Measurements from ENCODE around the gene RNF183. TPM values are rescaled to one million over a fixed set of nuclear protein-coding genes. Genes with fewer than 3 reads are reported as not detected.

Gene RNF183
- total RNA-seq, 4 donors from 2014 or later, result not detected

GRCh38 chr9:113322671-113323070 is 19.5 kb upstream of the RNF183 start:
- intact Hi-C loops (cut with DNase I; ENCODE audit: low total_unique reads) (no loop called here), in situ Hi-C loops (cut with MboI; ENCODE audit: low sequenced_read_pairs in 4 of 4) (loop anchor here in 1 of 4 donors (25.0 kb wide), 1 partner anchor 340 kb away; no protein-coding TSS in a partner anchor)
- TF ChIP-seq POLR2A (IDR thresholded peaks at IDR 0.05), result no peak
- TF ChIP-seq CTCF (IDR thresholded peaks at IDR 0.05 in 4 of 5, conservative IDR thresholded peaks at IDR 0.05 in 1 of 5), result no peak
- no peak overlapping the region for H3K27ac ChIP-seq
- H3K4me1 ChIP-seq, result no peaks in the 10 kb centered on the region
- no peaks in the 10 kb centered on the region for H3K9me3 ChIP-seq
- H3K27me3 ChIP-seq, result no peaks in the 10 kb centered on the region
- no peak for ATAC-seq
- no peak overlapping the region for H3K4me3 ChIP-seq
- H3K36me3 ChIP-seq, result no peaks in the 10 kb centered on the region
- no peak for DNase-seq

DNA sequence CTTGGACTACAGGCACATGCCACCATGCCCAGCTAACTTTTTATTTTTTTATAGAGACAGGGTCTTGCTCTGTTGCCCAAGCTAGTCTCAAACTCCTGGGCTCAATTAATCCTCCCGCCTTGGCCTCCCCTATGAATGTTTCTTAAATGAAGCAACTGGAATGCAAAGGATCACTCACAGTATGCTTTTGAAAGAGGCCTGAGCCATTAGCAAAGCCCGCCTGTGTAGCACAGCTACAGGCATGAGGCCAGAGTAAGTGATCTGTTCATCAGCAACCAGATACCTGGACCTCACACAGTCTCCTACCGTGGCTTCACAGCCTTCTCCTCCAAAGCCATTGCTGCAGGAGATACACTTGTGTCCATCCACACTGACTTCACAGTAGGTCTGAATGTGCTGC is 16.9 kb upstream of the RNF183 start:
- intact Hi-C loops (cut with DNase I; ENCODE audit: low total_unique reads) (no loop called here), in situ Hi-C loops (cut with MboI; ENCODE audit: low sequenced_read_pairs in 4 of 4) (loop anchor here in 1 of 4 donors (25.0 kb wide), 1 partner anchor 342 kb away; no protein-coding TSS in a partner anchor)
- no peak for DNase-seq
- H3K27ac ChIP-seq, result no peak overlapping the region
- H3K9me3 ChIP-seq, result no peaks in the 10 kb centered on the region
- no peak overlapping the region for H3K4me3 ChIP-seq
- no peaks in the 10 kb centered on the region for H3K27me3 ChIP-seq
- no peaks in the 10 kb centered on the region for H3K36me3 ChIP-seq
- no peaks in the 10 kb centered on the region for H3K4me1 ChIP-seq
- ATAC-seq, result no peak
- TF ChIP-seq POLR2A (IDR thresholded peaks at IDR 0.05) (no peak), CTCF (IDR thresholded peaks at IDR 0.05 in 4 of 5, conservative IDR thresholded peaks at IDR 0.05 in 1 of 5) (no peak)

- no peak for ATAC-seq
- H3K4me1 ChIP-seq, result no peaks in the 10 kb centered on the region
- H3K36me3 ChIP-seq, result no peaks in the 10 kb centered on the region
Measured at GRCh38 chr9:113319054-113319453, 15.9 kb upstream of the RNF183 start.

DNA sequence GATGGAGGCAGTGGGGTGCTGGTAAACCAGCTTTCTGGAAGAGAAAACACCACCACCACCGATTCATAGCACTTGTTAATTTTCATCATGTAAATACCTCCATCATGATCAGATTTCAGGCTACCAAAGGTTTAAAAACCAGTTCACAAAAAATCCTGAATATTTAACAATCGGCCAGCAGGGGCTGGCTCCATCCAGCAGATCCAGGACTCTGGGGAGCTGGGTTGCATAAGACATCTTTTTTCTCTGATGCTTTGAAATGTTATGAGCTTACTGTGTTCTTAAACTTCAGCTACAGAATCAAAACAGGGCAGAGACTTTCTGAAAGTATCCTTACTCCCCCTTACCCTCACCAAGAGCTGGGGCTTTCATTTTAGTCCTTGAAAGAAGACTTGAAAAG is 14.6 kb upstream of the RNF183 start:
- no peaks in the 10 kb centered on the region for H3K4me1 ChIP-seq
- H3K27me3 ChIP-seq, result no peaks in the 10 kb centered on the region
- no peaks in the 10 kb centered on the region for H3K9me3 ChIP-seq
- in situ Hi-C loops (cut with MboI; ENCODE audit: low sequenced_read_pairs in 4 of 4), result loop anchor here in 1 of 4 donors (25.0 kb wide), 1 partner anchor 345 kb away; no protein-coding TSS in a partner anchor
- no peaks in the 10 kb centered on the region for H3K36me3 ChIP-seq
- H3K27ac ChIP-seq, result no peak overlapping the region
- TF ChIP-seq CTCF (IDR thresholded peaks at IDR 0.05 in 4 of 5, conservative IDR thresholded peaks at IDR 0.05 in 1 of 5) (no peak), POLR2A (IDR thresholded peaks at IDR 0.05) (no peak)
- no peak overlapping the region for H3K4me3 ChIP-seq
- ATAC-seq, result no peak
- intact Hi-C loops (cut with DNase I; ENCODE audit: low total_unique reads), result no loop called here
- DNase-seq, result no peak

More at GRCh38 chr9:113319054-113319453, 15.9 kb upstream of the RNF183 start:
- TF ChIP-seq POLR2A (IDR thresholded peaks at IDR 0.05) (no peak), CTCF (IDR thresholded peaks at IDR 0.05 in 4 of 5, conservative IDR thresholded peaks at IDR 0.05 in 1 of 5) (no peak)
- intact Hi-C loops (cut with DNase I; ENCODE audit: low total_unique reads), result no loop called here
- no peak for DNase-seq
- H3K27ac ChIP-seq, result no peak overlapping the region
- no peaks in the 10 kb centered on the region for H3K9me3 ChIP-seq
- no peak overlapping the region for H3K4me3 ChIP-seq
- in situ Hi-C loops (cut with MboI; ENCODE audit: low sequenced_read_pairs in 4 of 4), result loop anchor here in 1 of 4 donors (25.0 kb wide), 1 partner anchor 343 kb away; no protein-coding TSS in a partner anchor
- H3K27me3 ChIP-seq, result no peaks in the 10 kb centered on the region

GRCh38 chr9:113316030-113316429 is 12.9 kb upstream of the RNF183 start:
- H3K9me3 ChIP-seq, result no peaks in the 10 kb centered on the region
- no peaks in the 10 kb centered on the region for H3K27me3 ChIP-seq
- no peak for TF ChIP-seq POLR2A (IDR thresholded peaks at IDR 0.05)
- no peak for TF ChIP-seq CTCF (IDR thresholded peaks at IDR 0.05 in 4 of 5, conservative IDR thresholded peaks at IDR 0.05 in 1 of 5)
- DNase-seq (no peak), ATAC-seq (no peak)
- no peak overlapping the region for H3K4me3 ChIP-seq
- intact Hi-C loops (cut with DNase I; ENCODE audit: low total_unique reads), result no loop called here
- no peak overlapping the region for H3K27ac ChIP-seq
- no peaks in the 10 kb centered on the region for H3K4me1 ChIP-seq
- H3K36me3 ChIP-seq, result no peaks in the 10 kb centered on the region
- in situ Hi-C loops (cut with MboI; ENCODE audit: low sequenced_read_pairs in 4 of 4), result loop anchor here in 1 of 4 donors (25.0 kb wide), 1 partner anchor 346 kb away; no protein-coding TSS in a partner anchor

Data from gastrocnemius medialis (tissue), 4 donors.